GM21515 (cell line): ENCODE results near the gene CYP2J2.
"Not testable (repeated sequence)": the region's sequence is repeated elsewhere in the genome, so short reads cannot be mapped to it uniquely, and the experiment has no call there.

Experiments used
- ATAC-seq: cut with Tn5 transposase; IDR thresholded peaks from one replicate; pipeline ENCODE4 v1.9.1; 2021; ENCODE audit not compliant: unreplicated experiment

Gene CYP2J2

GRCh38 chr1:59877108-59877682 lies 49.4 kb downstream of the CYP2J2 start:
- ATAC-seq = no peak

DNA sequence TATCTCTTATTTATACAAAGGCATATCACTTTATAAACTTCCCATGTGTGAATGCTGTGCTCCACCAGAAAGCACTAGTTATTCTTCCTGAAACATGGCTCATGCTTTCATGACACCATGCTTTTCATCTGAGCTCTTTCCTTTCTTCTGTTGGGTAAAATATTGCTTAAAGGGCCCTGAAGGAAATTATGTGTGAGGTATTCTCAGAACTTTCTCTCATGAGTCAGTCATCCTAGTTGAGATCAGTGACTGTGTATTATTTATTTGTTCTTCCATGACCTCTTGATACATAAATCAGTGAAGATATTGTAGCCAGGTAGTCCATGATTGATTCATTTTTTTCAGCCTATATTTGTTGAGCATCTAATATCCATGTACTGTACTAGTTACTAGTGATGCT lies 54.8 kb downstream of the CYP2J2 start:
- ATAC-seq = no peak

GRCh38 chr1:59866462-59866861 lies 60.1 kb downstream of the CYP2J2 start:
- no peak for ATAC-seq

- ATAC-seq = no peak
These were observed 68.8 kb downstream of the CYP2J2 start for GRCh38 chr1:59857679-59858354.

GRCh38 chr1:59856725-59857338 lies 69.7 kb downstream of the CYP2J2 start:
- no peak for ATAC-seq

- ATAC-seq = not testable (repeated sequence)
These were observed 71.3 kb downstream of the CYP2J2 start for GRCh38 chr1:59855297-59855696.

DNA sequence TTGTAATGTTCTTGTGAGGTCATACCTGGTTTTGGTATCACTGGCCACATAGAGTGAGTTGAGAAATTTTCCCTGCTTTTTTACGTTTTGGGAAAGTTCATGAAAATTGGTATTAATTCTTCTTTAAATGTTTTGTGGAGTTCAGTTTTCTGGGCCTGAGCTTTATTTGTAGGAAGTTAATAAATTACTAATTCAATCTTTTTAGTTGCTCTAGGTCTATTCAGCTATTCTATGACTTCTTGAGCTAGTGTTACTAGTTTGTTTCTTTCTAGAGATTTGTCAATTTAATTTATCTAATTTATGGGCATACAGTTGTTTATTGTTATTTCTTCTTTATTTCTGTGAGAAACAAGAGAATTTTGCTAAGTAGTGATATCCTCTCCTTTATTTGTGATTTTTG lies 74.5 kb downstream of the CYP2J2 start:
- ATAC-seq = no peak

GRCh38 chr1:59846895-59847282 lies 79.7 kb downstream of the CYP2J2 start:
- ATAC-seq = no peak

GRCh38 chr1:59846209-59846894 lies 80.2 kb downstream of the CYP2J2 start:
- no peak for ATAC-seq

DNA sequence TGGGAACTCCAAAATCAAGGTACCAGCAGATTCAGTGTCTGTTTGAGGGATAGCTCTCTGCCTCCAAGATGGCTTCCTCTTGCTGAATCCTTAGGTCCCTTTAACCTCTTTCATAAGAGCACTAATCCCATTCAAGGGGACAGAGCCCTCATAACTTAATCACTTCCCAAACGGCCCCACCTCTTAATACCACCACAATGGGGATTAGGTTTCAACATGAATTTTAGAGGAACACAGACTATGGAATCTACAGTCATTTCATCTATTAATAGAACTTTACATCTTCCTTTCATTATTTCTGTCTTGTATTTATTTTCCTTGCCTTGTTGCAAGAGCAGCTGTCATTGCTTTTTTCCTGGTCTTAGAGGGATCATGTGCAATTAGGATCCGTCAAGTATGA lies 81.5 kb downstream of the CYP2J2 start:
- no peak for ATAC-seq
